Right lobe of liver (tissue), 4 donors: ENCODE results near the gene PRMT7.

Experiments
- CTCF ChIP-seq, 4 donors: fragments of 200-600 bp in 3 of 4; fragments of 450-650 bp in 1 of 4; IDR thresholded peaks; one replicate each; pipeline versions ENCODE4 v1.5.1 to v1.8.0; 2016 to 2022; ENCODE audit warnings: antibody characterized with exemption in 4 of 4, mild to moderate bottlenecking in 2 of 4
- POLR2A ChIP-seq: fragments of 450-650 bp; IDR thresholded peaks from one replicate; pipeline ENCODE4 v1.6.1; 2017; ENCODE audit warnings: antibody characterized with exemption, mild to moderate bottlenecking
- donor health status: DM: no; HTN: no; CAD: no.
- donor health status: DM: no; HTN: no; CAD: no.
- donor health status: DM: no; HTN: yes; CAD: no.

GRCh38 chr16:68346892-68347480 is 36.2 kb downstream of the PRMT7 start:
- TF ChIP-seq POLR2A (no peak), CTCF (IDR thresholded peaks at IDR 0.05) (no peak)
